ENCODE data around the gene RELN.

DNA sequence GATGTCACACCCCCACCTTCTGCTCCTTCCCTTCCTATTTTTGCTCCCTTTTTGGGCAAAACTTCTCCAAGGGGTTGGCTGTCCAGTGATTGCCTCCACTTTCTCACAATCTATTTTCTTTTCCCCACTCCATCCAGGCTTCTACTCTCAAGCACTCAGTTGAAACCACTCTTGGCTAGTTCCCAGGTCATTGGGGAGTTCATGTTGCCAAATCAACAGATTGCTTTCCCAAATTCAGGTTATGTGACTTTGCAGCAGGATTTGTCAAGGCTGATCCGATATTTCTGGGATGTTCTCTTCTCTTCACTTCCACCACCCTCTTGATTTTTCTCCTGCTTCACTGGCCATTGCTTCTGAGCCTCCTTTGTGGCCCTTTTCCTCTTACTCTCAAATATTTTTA is 284.8 kb downstream of the RELN start:
- no peak for TF ChIP-seq EZH2 (IDR thresholded peaks at IDR 0.05; ENCODE audit: borderline replicate concordance, low read length)
- TF ChIP-seq, protein P1, sequence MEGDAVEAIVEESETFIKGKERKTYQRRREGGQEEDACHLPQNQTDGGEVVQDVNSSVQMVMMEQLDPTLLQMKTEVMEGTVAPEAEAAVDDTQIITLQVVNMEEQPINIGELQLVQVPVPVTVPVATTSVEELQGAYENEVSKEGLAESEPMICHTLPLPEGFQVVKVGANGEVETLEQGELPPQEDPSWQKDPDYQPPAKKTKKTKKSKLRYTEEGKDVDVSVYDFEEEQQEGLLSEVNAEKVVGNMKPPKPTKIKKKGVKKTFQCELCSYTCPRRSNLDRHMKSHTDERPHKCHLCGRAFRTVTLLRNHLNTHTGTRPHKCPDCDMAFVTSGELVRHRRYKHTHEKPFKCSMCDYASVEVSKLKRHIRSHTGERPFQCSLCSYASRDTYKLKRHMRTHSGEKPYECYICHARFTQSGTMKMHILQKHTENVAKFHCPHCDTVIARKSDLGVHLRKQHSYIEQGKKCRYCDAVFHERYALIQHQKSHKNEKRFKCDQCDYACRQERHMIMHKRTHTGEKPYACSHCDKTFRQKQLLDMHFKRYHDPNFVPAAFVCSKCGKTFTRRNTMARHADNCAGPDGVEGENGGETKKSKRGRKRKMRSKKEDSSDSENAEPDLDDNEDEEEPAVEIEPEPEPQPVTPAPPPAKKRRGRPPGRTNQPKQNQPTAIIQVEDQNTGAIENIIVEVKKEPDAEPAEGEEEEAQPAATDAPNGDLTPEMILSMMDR (IDR thresholded peaks at IDR 0.05; ENCODE audit: low read length) = no peak

Measured in OCI-LY1 (cell line).